HEK293 (cell line): ENCODE data around the gene MAGEC2.

Experiments
- CTCF ChIA-PET: fragments of 350-600 bp; formaldehyde crosslinking; extraction: SDS; loops from one replicate; lab custom pipeline; 2021; ENCODE audit warnings: antibody characterized with exemption; lab: Yijun Ruan, JAX
- POLR2A ChIA-PET: fragments of 300-600 bp; formaldehyde crosslinking; extraction: SDS; loops from one replicate; lab custom pipeline; 2020; ENCODE audit warnings: antibody characterized with exemption, inconsistent platforms; lab: Yijun Ruan, JAX
- H3K27ac ChIP-seq: fragments of 200-500 bp; sonication (Bioruptor generic); 2 replicates; pipeline ENCODE4 v1.5.1; 2014; ENCODE audit warnings: low read depth, low read length, control low read depth, inconsistent platforms; ENCODE audit errors: extremely low read depth
- H3K36me3 ChIP-seq, 2 experiments: fragments of 200-500 bp in 1 of 2; sonication (Bioruptor generic) in 1 of 2; 1 replicate in 1 of 2; 2 replicates in 1 of 2; pipeline ENCODE4 v1.5.1; 2014 to 2017; ENCODE audit warnings: inconsistent platforms in 2 of 2, low read length in 2 of 2; ENCODE audit not compliant: control insufficient read depth in 2 of 2, insufficient read depth in 1 of 2
- H3K4me1 ChIP-seq: fragments of 200-500 bp; sonication (Bioruptor generic); 2 replicates; pipeline ENCODE4 v1.5.1; 2014; ENCODE audit warnings: mild to moderate bottlenecking, low read length, inconsistent platforms; ENCODE audit not compliant: control insufficient read depth, insufficient read depth
- H3K4me3 ChIP-seq: 2 replicates; pipeline ENCODE4 v1.5.1; 2011; ENCODE audit warnings: low read depth, mild to moderate bottlenecking, control low read depth, low read length, moderate library complexity
- H3K9me3 ChIP-seq: fragments of 200-500 bp; sonication (Bioruptor generic); 2 replicates; pipeline ENCODE4 v1.5.1; 2014; ENCODE audit warnings: low read depth, low read length, inconsistent platforms; ENCODE audit not compliant: control insufficient read depth, insufficient read depth
- BCL11A ChIP-seq: fragments of 450-650 bp; formaldehyde crosslinking; IDR thresholded peaks from 2 replicates; pipeline ENCODE4 v1.5.1; 2016; ENCODE audit warnings: low read depth, missing biosample characterization, missing genetic modification characterization
- FEZF1 ChIP-seq: fragments of 450-650 bp; formaldehyde crosslinking; IDR thresholded peaks from 2 replicates; pipeline ENCODE4 v1.5.1; 2016; ENCODE audit warnings: missing biosample characterization, missing genetic modification characterization
- GFI1B ChIP-seq: fragments of 450-650 bp; formaldehyde crosslinking; IDR thresholded peaks from 2 replicates; pipeline ENCODE4 v1.5.1; 2016; ENCODE audit warnings: missing biosample characterization, missing genetic modification characterization
- HOXC10 ChIP-seq: sonication (generic); formaldehyde crosslinking; IDR thresholded peaks from 2 replicates; pipeline ENCODE4 v1.8.1; 2023; ENCODE audit warnings: mild to moderate bottlenecking, missing genetic modification reagents
- INSM2 ChIP-seq: fragments of 450-650 bp; formaldehyde crosslinking; IDR thresholded peaks from 2 replicates; pipeline ENCODE4 v1.5.1; 2016; ENCODE audit warnings: missing biosample characterization, missing genetic modification characterization
- KLF16 ChIP-seq: fragments of 450-650 bp; formaldehyde crosslinking; IDR thresholded peaks from 2 replicates; pipeline ENCODE4 v1.5.1; 2017; ENCODE audit warnings: missing biosample characterization, missing genetic modification characterization
- OSR2 ChIP-seq: fragments of 450-650 bp; formaldehyde crosslinking; IDR thresholded peaks from 2 replicates; pipeline ENCODE4 v1.5.1; 2016; ENCODE audit warnings: missing biosample characterization, missing genetic modification characterization
- SCRT2 ChIP-seq: fragments of 450-650 bp; formaldehyde crosslinking; IDR thresholded peaks from 2 replicates; pipeline ENCODE4 v1.5.1; 2016; ENCODE audit warnings: missing biosample characterization, missing genetic modification characterization
- SP3 ChIP-seq: fragments of 450-650 bp; formaldehyde crosslinking; IDR thresholded peaks from 2 replicates; pipeline ENCODE4 v1.5.1; 2016; ENCODE audit warnings: missing biosample characterization, missing genetic modification characterization
- SP7 ChIP-seq: fragments of 450-650 bp; formaldehyde crosslinking; IDR thresholded peaks from 2 replicates; pipeline ENCODE4 v1.5.1; 2016; ENCODE audit warnings: missing biosample characterization, missing genetic modification characterization
- ZBTB44 ChIP-seq: fragments of 450-650 bp; IDR thresholded peaks from 2 replicates; pipeline ENCODE4 v1.5.1; 2018; ENCODE audit warnings: missing biosample characterization, mild to moderate bottlenecking, missing genetic modification characterization
- ZFP37 ChIP-seq: fragments of 450-650 bp; formaldehyde crosslinking; IDR thresholded peaks from 2 replicates; pipeline ENCODE4 v1.5.1; 2016; ENCODE audit warnings: missing biosample characterization, missing genetic modification characterization
- ZNF121 ChIP-seq: fragments of 450-650 bp; formaldehyde crosslinking; IDR thresholded peaks from 2 replicates; pipeline ENCODE4 v1.5.1; 2016; ENCODE audit warnings: missing biosample characterization, missing genetic modification characterization
- ZNF133 ChIP-seq: fragments of 450-650 bp; formaldehyde crosslinking; IDR thresholded peaks from 2 replicates; pipeline ENCODE4 v1.5.1; 2016; ENCODE audit warnings: missing biosample characterization, missing genetic modification characterization
- ZNF157 ChIP-seq: fragments of 450-650 bp; formaldehyde crosslinking; IDR thresholded peaks from 2 replicates; pipeline ENCODE4 v1.5.1; 2016; ENCODE audit warnings: missing biosample characterization, missing genetic modification characterization
- ZNF16 ChIP-seq: fragments of 450-650 bp; formaldehyde crosslinking; IDR thresholded peaks from 2 replicates; pipeline ENCODE4 v1.5.1; 2016; ENCODE audit warnings: low read depth, missing biosample characterization, missing genetic modification characterization
- ZNF169 ChIP-seq: fragments of 450-650 bp; formaldehyde crosslinking; IDR thresholded peaks from 2 replicates; pipeline ENCODE4 v1.5.1; 2016; ENCODE audit warnings: missing biosample characterization, missing genetic modification characterization
- ZNF19 ChIP-seq: fragments of 450-650 bp; formaldehyde crosslinking; IDR thresholded peaks from 2 replicates; pipeline ENCODE4; 2016; ENCODE audit warnings: missing biosample characterization, missing genetic modification characterization, low read depth
- ZNF239 ChIP-seq: fragments of 450-650 bp; formaldehyde crosslinking; IDR thresholded peaks from 2 replicates; pipeline ENCODE4 v1.5.1; 2016; ENCODE audit warnings: missing biosample characterization, missing genetic modification characterization
- ZNF366 ChIP-seq: fragments of 450-650 bp; formaldehyde crosslinking; conservative IDR thresholded peaks from 2 replicates; pipeline ENCODE4 v1.5.1; 2016; ENCODE audit warnings: missing biosample characterization, missing genetic modification characterization
- ZNF529 ChIP-seq: fragments of 450-650 bp; formaldehyde crosslinking; IDR thresholded peaks from 2 replicates; pipeline ENCODE4 v1.5.1; 2017; ENCODE audit warnings: missing genetic modification characterization, missing biosample characterization; ENCODE audit not compliant: insufficient replicate concordance
- ZNF560 ChIP-seq: fragments of 450-650 bp; formaldehyde crosslinking; IDR thresholded peaks from 2 replicates; pipeline ENCODE4 v1.5.1; 2017; ENCODE audit warnings: missing biosample characterization, missing genetic modification characterization, borderline replicate concordance
- ZNF596 ChIP-seq: fragments of 450-650 bp; IDR thresholded peaks from 2 replicates; pipeline ENCODE4 v1.5.0; 2018; ENCODE audit warnings: missing biosample characterization, mild to moderate bottlenecking, missing genetic modification characterization, moderate library complexity
- ZNF623 ChIP-seq: fragments of 450-650 bp; formaldehyde crosslinking; IDR thresholded peaks from 2 replicates; pipeline ENCODE4 v1.5.1; 2016; ENCODE audit warnings: missing biosample characterization, missing genetic modification characterization
- ZNF654 ChIP-seq: fragments of 450-650 bp; formaldehyde crosslinking; IDR thresholded peaks from 2 replicates; pipeline ENCODE4 v1.5.1; 2016; ENCODE audit warnings: low read depth, missing biosample characterization, missing genetic modification characterization
- ZNF660 ChIP-seq: fragments of 450-650 bp; IDR thresholded peaks from 2 replicates; pipeline ENCODE4 v1.5.1; 2018; ENCODE audit warnings: missing biosample characterization, mild to moderate bottlenecking, missing genetic modification characterization
- ZNF677 ChIP-seq: fragments of 450-650 bp; IDR thresholded peaks from 2 replicates; pipeline ENCODE4 v1.5.0; 2018; ENCODE audit warnings: missing biosample characterization, mild to moderate bottlenecking, missing genetic modification characterization, moderate library complexity
- ZSCAN23 ChIP-seq: fragments of 450-650 bp; formaldehyde crosslinking; IDR thresholded peaks from 2 replicates; pipeline ENCODE4 v1.5.1; 2016; ENCODE audit warnings: missing biosample characterization, missing genetic modification characterization
- ZSCAN30 ChIP-seq: fragments of 450-650 bp; IDR thresholded peaks from 2 replicates; pipeline ENCODE4 v1.5.1; 2018; ENCODE audit warnings: missing biosample characterization, mild to moderate bottlenecking, missing genetic modification characterization, moderate library complexity
- TF ChIP-seq, protein P1 (sequence below): fragments of 450-650 bp; formaldehyde crosslinking; IDR thresholded peaks from 2 replicates; pipeline ENCODE4 v1.5.1; 2016; ENCODE audit warnings: missing biosample characterization, missing genetic modification characterization

MAGEC2 gene

DNA sequence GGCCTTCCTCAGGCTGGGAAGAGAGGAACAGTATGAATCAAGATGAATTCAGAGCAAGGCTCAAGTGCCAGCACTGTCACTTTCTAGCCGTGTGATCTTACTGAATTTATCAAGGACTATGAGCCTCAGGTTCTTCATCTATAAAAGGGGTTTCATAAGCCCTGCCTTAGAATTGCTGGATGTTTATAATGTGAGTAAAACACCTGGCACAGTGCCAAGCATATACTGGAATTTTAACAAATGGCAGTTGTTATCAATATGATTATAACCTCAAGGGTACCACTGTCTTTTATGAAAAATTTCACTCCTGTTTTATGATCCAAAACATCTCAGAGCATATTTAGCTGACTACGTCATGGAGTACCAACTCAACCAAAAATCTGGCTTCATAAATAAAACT lies 4.0 kb downstream of the MAGEC2 start:
- Histone ChIP-seq H3K27ac (no peak overlapping the region), H3K9me3 (no peaks in the 10 kb centered on the region), H3K36me3 (no peaks in the 10 kb centered on the region), H3K4me1 (no peaks in the 10 kb centered on the region), H3K4me3 (no peak overlapping the region)
- CTCF ChIA-PET = no interaction called here
- TF ChIP-seq FEZF1 = no peak
- no peak for TF ChIP-seq ZNF19 (tag by site-specific recombination)
- TF ChIP-seq ZNF157 = no peak
- no peak for TF ChIP-seq SCRT2 (tag by site-specific recombination)
- no peak for TF ChIP-seq ZNF660 (tag by site-specific recombination)
- no peak for TF ChIP-seq ZNF623 (tag by site-specific recombination)
- no peak for TF ChIP-seq BCL11A (tag by site-specific recombination)
- no peak for TF ChIP-seq ZSCAN30
- POLR2A ChIA-PET = no interaction called here

DNA sequence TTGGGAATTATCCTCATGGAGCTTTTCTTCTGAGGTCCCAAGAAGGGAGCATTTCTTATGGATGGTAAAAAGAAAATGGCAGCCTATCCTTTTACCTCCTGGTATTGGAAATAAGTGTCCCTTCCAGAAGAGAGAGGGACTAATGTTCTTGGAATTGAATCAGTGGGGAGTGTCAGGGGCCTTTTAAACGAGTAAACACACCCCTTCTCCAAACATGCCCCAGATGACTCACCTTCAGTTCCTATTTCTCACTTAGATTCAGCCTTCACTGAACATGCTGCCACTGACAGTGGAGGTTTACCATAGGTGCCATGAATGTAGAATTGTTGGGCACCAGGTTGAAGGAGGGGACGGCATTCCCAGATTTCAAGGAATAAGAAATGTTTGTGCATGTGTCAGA lies 19.0 kb downstream of the MAGEC2 start:
- Histone ChIP-seq H3K4me3 (no peak overlapping the region), H3K27ac (no peak overlapping the region), H3K4me1 (no peaks in the 10 kb centered on the region), H3K9me3 (no peaks in the 10 kb centered on the region), H3K36me3 (no peaks in the 10 kb centered on the region)
- CTCF ChIA-PET = interaction anchor here (0.6 kb wide), 1 partner anchor 1256 kb away, joined by 3 read pairs; no protein-coding TSS in a partner anchor
- no peak for TF ChIP-seq ZNF169 (tag by site-specific recombination)
- TF ChIP-seq SP7 (tag by site-specific recombination) = no peak
- no peak for TF ChIP-seq OSR2
- TF ChIP-seq FEZF1 = no peak
- TF ChIP-seq ZSCAN23 = no peak
- TF ChIP-seq SCRT2 (tag by site-specific recombination) = no peak
- TF ChIP-seq KLF16 (tag by site-specific recombination) = no peak
- TF ChIP-seq, protein P1, sequence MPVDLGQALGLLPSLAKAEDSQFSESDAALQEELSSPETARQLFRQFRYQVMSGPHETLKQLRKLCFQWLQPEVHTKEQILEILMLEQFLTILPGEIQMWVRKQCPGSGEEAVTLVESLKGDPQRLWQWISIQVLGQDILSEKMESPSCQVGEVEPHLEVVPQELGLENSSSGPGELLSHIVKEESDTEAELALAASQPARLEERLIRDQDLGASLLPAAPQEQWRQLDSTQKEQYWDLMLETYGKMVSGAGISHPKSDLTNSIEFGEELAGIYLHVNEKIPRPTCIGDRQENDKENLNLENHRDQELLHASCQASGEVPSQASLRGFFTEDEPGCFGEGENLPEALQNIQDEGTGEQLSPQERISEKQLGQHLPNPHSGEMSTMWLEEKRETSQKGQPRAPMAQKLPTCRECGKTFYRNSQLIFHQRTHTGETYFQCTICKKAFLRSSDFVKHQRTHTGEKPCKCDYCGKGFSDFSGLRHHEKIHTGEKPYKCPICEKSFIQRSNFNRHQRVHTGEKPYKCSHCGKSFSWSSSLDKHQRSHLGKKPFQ (tag by site-specific recombination) = no peak
- TF ChIP-seq ZNF677 (tag by site-specific recombination) = no peak
- TF ChIP-seq GFI1B (tag by site-specific recombination) = no peak
- no peak for TF ChIP-seq INSM2 (tag by site-specific recombination)
- no peak for TF ChIP-seq ZSCAN30
- TF ChIP-seq ZNF121 = no peak
- POLR2A ChIA-PET = no interaction called here

DNA sequence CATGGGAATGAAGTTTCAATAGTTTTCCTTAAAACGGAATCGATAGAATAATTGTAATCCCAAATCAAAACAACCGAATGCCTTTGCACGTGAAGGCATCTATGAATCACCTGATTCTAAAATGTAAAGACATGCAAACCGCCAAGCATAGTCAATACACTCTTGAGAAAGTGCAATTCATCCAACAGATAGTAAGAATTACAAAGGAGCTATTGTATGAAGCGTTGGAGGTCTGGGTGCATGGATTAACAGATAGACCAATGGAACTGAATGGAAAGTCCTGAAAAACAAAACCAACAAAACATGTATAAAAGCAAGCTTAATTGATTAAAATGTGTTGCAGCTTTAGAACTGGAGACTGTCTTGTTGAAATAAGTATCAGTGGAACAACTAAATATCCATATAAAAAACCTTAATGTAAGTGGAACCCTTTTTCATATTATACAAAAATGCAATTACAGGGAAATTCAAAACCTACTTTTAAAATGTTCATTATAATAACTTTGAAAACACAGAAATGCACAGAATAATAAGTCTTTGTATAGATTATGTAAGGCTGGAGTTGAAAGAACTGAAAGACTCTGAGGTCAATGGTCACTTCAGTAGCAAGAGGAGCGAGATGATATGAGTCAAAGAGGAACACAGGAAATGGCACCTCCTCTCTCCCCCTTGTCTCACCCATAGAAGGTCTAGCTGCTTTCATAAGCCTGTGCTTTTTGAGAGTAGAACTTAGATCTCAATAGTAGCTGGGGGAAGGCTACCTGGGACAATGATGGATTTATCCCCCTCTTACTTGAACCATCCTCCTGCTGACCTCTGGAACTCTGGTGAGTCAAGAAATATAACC lies 20.1 kb downstream of the MAGEC2 start:
- H3K4me1 ChIP-seq = no peaks in the 10 kb centered on the region
- H3K9me3 ChIP-seq = no peaks in the 10 kb centered on the region
- ChIA-PET CTCF (no interaction called here), POLR2A (no interaction called here)
- H3K27ac ChIP-seq = no peak overlapping the region
- H3K36me3 ChIP-seq = no peaks in the 10 kb centered on the region
- no peak for TF ChIP-seq ZNF133 (tag by site-specific recombination)
- TF ChIP-seq ZBTB44 (tag by site-specific recombination) = no peak
- no peak for TF ChIP-seq ZFP37 (tag by site-specific recombination)
- no peak for TF ChIP-seq ZNF560 (tag by site-specific recombination)
- no peak for TF ChIP-seq ZNF366 (tag by site-specific recombination)
- TF ChIP-seq ZNF654 = no peak
- no peak for TF ChIP-seq ZNF239 (tag by site-specific recombination)
- no peak for TF ChIP-seq ZNF529 (tag by site-specific recombination)
- TF ChIP-seq SP3 (tag by site-specific recombination) = no peak
- TF ChIP-seq HOXC10 (CRISPR knock-in tag) = no peak
- no peak for TF ChIP-seq ZNF16 (tag by site-specific recombination)
- no peak for TF ChIP-seq ZNF596 (tag by site-specific recombination)
- H3K4me3 ChIP-seq = no peak overlapping the region
